OCI-LY7 (cell line): ENCODE measurements around the gene B3GAT1. TPM values are rescaled to one million over a fixed set of nuclear protein-coding genes. Genes with fewer than 3 reads are reported as not detected.

Source experiments
- BruUV-seq: library from RNA; stranded (reverse); fragments of 400-500 nt; replicated peaks from 2 replicates; lab custom pipeline; 2021; lab: Mats Ljungman, UMichigan
- CTCF ChIA-PET: fragments of 300-600 bp; sonication (Branson Sonifier 250); formaldehyde crosslinking; loops from one replicate; lab custom pipeline; 2022; ENCODE audit warnings: antibody characterized with exemption; ENCODE audit not compliant: unreplicated experiment; lab: Charles Lee
- POLR2A ChIA-PET: fragments of 300-600 bp; sonication (Branson Sonifier 250); formaldehyde crosslinking; loops from one replicate; lab custom pipeline; 2022; ENCODE audit warnings: antibody characterized with exemption; lab: Charles Lee
- DNase-seq: peaks from one replicate; pipeline ENCODE4 v3.0.0-alpha.2; 2015; ENCODE audit warnings: low spot score
- H2AFZ ChIP-seq: fragments of 200-600 bp; sonication (generic), shearing (Covaris generic); 2 replicates; pipeline ENCODE4 v1.6.1; 2014; ENCODE audit warnings: mild to moderate bottlenecking, antibody characterized with exemption, low read length, moderate library complexity
- H3K27ac ChIP-seq: fragments of 200-600 bp; sonication (generic); 2 replicates; pipeline ENCODE4 v1.5.1; 2014; ENCODE audit warnings: mixed run types, low read depth, mild to moderate bottlenecking, moderate library complexity, low read length, inconsistent platforms; ENCODE audit not compliant: poor library complexity, severe bottlenecking
- H3K36me3 ChIP-seq: fragments of 200-600 bp; sonication (generic); 2 replicates; pipeline ENCODE4 v1.6.1; 2014; ENCODE audit warnings: mild to moderate bottlenecking, antibody characterized with exemption, low read length, moderate library complexity, mixed read lengths; ENCODE audit not compliant: insufficient read depth
- H3K4me1 ChIP-seq: fragments of 200-600 bp; sonication (generic); 2 replicates; pipeline ENCODE4 v1.5.1; 2014; ENCODE audit warnings: mild to moderate bottlenecking, low read length; ENCODE audit not compliant: insufficient read depth, poor library complexity, severe bottlenecking
- H3K4me2 ChIP-seq: fragments of 200-600 bp; sonication (generic); 2 replicates; pipeline ENCODE4 v1.6.1; 2014; ENCODE audit warnings: mild to moderate bottlenecking, low read length
- H3K4me3 ChIP-seq: fragments of 200-600 bp; sonication (generic); 2 replicates; pipeline ENCODE4 v1.5.1; 2014; ENCODE audit warnings: mild to moderate bottlenecking, low read depth, low read length; ENCODE audit not compliant: poor library complexity, severe bottlenecking
- H3K79me2 ChIP-seq: fragments of 200-600 bp; sonication (generic); 2 replicates; pipeline ENCODE4 v1.6.1; 2016; ENCODE audit warnings: low read depth, mild to moderate bottlenecking, low read length, moderate library complexity, mixed read lengths; ENCODE audit not compliant: insufficient read depth
- H3K9me2 ChIP-seq: fragments of 200-600 bp; sonication (generic); 2 replicates; pipeline ENCODE4 v1.6.1; 2016; ENCODE audit warnings: mild to moderate bottlenecking, low read length, mixed read lengths; ENCODE audit not compliant: insufficient read depth
- H3K9me3 ChIP-seq: fragments of 200-600 bp; sonication (generic); 2 replicates; pipeline ENCODE4 v1.6.1; 2014; ENCODE audit warnings: mild to moderate bottlenecking, mixed run types, low read length, mixed read lengths
- H4K20me1 ChIP-seq: fragments of 200-600 bp; sonication (generic); 2 replicates; pipeline ENCODE4 v1.6.1; 2014; ENCODE audit warnings: mild to moderate bottlenecking, antibody characterized with exemption, low read length, moderate library complexity, mixed read lengths; ENCODE audit not compliant: insufficient read depth
- CTCF ChIP-seq: fragments of 200-600 bp; sonication (generic); conservative IDR thresholded peaks from 2 replicates; pipeline ENCODE4 v1.5.1; 2014; ENCODE audit warnings: mild to moderate bottlenecking, antibody characterized with exemption, low read length, moderate library complexity, mixed read lengths
- EZH2phosphoT487 ChIP-seq: fragments of 200-600 bp; sonication (generic); IDR thresholded peaks from 2 replicates; pipeline ENCODE4 v1.6.1; 2018; ENCODE audit warnings: low read depth, borderline replicate concordance, mild to moderate bottlenecking, mixed run types, antibody characterized with exemption, low read length, moderate library complexity, mixed read lengths
- intact Hi-C: fragments of 100-400 bp; cut with micrococcal nuclease; formaldehyde crosslinking; loops from one replicate; pipeline ENCODE4 v1.10.0; 2022; ENCODE audit not compliant: unreplicated experiment
- total RNA-seq, 2 experiments: library from RNA; depleted of rRNA in 1 of 2; stranded (reverse); fragments of >200 nt in 1 of 2; shearing (Covaris generic) in 1 of 2; gene quantifications; 2 replicates each; pipeline ENCODE4 v1.2.3, GENCODE V29; 2014 to 2022

Gene B3GAT1
- total RNA-seq, 2 experiments from 2014 or later = not detected

DNA sequence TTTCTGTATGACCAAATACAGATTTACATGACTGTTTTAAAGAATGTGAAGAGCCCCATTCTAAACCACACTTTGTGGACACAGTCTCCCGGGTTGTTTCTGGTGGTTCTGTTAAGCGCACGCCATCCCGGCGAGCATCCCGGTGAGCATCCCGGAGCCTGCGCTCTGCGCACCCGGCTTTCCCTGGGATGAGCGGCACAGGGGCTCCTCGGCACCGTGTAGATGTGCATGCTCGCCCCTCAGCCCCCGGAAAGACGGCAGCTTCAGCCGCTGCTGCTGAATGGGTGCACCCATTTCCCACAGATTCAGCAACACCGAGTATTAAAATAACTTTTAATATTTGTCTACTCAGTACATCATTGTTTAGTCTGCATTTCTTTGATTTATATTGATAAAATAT is 44.3 kb downstream of the B3GAT1 start:
- Histone ChIP-seq H3K9me2 (no peaks in the 10 kb centered on the region), H3K27ac (no peak overlapping the region), H3K4me1 (no peaks in the 10 kb centered on the region), H2AFZ (no peak overlapping the region), H3K4me3 (no peak overlapping the region), H3K36me3 (no peaks in the 10 kb centered on the region), H3K79me2 (no peaks in the 10 kb centered on the region), H3K4me2 (no peak overlapping the region), H4K20me1 (no peaks in the 10 kb centered on the region), H3K9me3 (no peaks in the 10 kb centered on the region)
- ChIA-PET POLR2A (interaction anchor here (0.5 kb wide), 1 partner anchor 1356 kb away, joined by 3 read pairs; no protein-coding TSS in a partner anchor), CTCF (no interaction called here)
- BruUV-seq = no TSS peak
- DNase-seq = no peak
- intact Hi-C loops = no loop called here
- TF ChIP-seq CTCF (no peak), EZH2phosphoT487 (no peak)

DNA sequence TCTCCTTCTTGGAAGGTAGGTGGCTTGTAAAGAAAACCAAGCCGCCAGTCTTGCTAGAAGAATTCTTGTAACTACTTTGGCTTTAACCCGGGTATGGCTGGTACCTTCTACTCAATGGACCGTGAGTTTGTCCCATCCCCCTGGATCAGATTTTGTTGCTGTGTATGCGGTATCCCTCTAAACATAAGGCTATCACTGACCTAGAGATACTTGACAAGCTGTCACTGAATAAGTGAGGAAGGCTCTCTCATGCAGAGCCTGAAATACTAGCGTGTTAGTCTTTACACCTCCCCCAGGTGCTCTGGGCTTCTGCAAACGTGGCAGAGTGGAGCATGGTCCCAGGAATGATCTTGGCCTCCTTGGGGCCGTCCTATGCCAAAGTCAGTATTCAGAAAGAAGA is 45.8 kb downstream of the B3GAT1 start:
- intact Hi-C loops = no loop called here
- Histone ChIP-seq H4K20me1 (no peaks in the 10 kb centered on the region), H3K36me3 (no peaks in the 10 kb centered on the region), H3K9me3 (no peaks in the 10 kb centered on the region), H3K27ac (no peak overlapping the region), H2AFZ (no peak overlapping the region), H3K4me1 (no peaks in the 10 kb centered on the region), H3K79me2 (no peaks in the 10 kb centered on the region), H3K4me2 (no peak overlapping the region), H3K9me2 (no peaks in the 10 kb centered on the region), H3K4me3 (no peak overlapping the region)
- ChIA-PET CTCF (no interaction called here), POLR2A (no interaction called here)
- no peak for DNase-seq
- no peak for TF ChIP-seq EZH2phosphoT487
- TF ChIP-seq CTCF = no peak
- no TSS peak for BruUV-seq

GRCh38 chr11:134365011-134365925 is 46.8 kb downstream of the B3GAT1 start:
- Histone ChIP-seq H4K20me1 (no peaks in the 10 kb centered on the region), H3K4me2 (no peak overlapping the region), H3K4me3 (no peak overlapping the region), H2AFZ (no peak overlapping the region), H3K36me3 (no peaks in the 10 kb centered on the region), H3K27ac (no peak overlapping the region), H3K79me2 (no peaks in the 10 kb centered on the region), H3K9me3 (no peaks in the 10 kb centered on the region), H3K4me1 (no peaks in the 10 kb centered on the region), H3K9me2 (no peaks in the 10 kb centered on the region)
- no TSS peak for BruUV-seq
- intact Hi-C loops = no loop called here
- ChIA-PET CTCF (no interaction called here), POLR2A (no interaction called here)
- no peak for TF ChIP-seq EZH2phosphoT487
- no peak for TF ChIP-seq CTCF
- no peak for DNase-seq
